Activated CD8-positive, alpha-beta memory T cell treated with anti-CD3 and anti-CD28 coated beads, Interleukin-2, amount 50 U/mL, for 24 hours (primary cell): Measurements from ENCODE around the gene GRM4.

ENCODE experiments used
- DNase-seq: peaks from one replicate; pipeline ENCODE4 v3.0.0-alpha.2; 2020; ENCODE audit errors: extremely low read depth

GRM4 gene

DNA sequence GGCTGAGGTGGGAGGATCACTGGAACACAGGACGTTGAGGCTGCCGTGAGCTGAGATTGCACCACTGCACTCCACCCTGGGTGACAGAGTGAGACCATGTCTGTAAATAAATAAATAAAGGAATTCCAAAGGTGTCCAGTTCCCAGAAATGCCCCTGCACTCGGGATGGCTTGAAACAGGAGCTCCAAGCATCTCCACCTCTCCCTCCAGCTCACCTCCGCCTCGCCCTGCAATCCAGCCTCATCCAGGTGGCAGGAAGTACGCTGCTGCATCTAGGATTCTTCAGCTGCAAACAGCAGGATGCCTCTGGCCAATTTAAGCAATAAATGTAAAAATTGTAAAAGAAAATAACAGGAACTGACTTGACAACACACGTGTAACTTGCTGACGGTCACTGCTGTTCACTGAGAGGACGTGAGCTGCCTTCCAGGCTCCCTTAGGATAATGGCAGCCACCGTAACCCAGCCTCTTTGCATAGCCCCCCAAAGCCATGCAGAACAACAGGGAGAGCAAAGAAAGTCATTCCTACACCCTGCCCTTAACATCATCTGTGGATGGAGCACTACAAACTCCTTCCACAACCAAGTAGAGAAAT is 11.4 kb upstream of the GRM4 start:
- DNase-seq: no peak

DNA sequence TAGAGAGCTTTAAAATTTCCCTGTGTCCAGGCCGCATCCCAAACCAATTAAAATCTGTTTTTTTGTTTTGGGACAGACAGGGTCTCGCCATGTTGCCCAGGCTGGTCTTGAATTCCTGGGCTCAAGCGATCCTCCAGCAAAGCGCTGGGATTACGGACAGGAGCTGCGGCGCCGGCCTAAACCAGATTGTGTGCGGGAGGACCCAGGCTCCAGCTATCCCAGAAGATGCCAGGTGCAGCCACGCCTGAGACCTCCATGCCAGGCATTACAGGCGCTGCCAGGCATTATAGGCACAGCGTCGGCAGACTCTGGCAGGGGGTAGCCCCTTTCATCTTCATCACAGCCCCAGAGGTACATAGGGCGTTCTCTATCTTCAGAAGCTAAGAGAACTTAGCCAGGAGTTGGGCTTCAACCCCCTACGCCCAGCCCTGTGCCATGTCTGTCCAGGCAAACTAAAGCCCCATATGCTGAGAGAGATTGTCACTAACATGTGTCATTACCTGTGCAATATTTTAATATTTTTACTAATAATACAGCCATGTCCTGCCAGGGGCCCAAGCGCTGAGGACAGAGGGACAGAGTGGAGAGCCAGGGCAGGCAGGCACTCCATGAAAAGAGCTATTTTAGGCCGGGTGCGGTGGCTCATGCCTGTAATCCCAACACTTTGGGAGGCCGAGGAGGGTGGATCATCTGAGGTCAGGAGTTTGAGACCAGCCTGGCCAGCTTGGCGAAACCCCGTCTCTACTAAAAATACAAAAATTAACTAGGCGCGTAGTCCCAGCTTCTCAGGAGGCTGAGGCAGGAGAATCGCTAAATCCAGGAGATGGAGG is 9.8 kb upstream of the GRM4 start:
- DNase-seq: no peak

DNA sequence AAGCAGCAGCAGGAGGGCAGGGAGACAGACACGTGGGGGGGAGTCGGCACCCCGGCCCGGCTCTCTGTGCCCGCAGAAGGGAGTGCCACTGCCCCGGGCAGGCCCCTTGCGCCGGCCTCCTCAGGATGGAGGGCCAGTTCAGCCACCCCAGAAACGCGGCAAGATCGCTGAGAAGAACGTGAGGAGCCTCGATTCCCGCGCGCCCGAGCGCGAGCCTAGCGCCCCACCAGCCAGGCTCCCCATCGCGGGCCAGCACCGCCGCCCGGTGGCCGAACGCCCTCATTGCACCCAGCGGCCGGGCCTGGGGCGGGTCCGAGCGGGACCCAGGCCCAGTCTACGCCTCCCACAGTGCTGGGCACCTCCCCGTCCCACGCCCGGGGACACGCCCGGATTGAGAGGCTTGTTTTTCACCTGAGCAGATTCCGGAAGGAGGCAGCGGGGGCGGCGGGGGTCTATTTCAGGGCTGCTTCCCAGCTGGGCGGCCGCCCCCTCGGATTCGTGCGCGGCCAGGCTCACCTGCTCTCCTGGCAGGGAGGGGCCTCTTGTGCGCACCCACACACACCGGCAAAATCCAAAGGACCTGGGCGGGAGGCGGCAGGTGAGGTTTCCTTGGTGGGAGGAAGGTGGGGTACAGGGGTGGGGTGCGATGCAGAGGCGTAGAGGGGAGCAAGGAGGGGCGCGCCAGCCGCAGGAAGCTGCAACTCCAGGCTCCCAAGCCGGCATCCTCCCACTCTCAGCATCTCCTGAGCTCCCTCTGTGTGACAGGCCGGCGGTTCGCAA is 9.0 kb upstream of the GRM4 start:
- no peak for DNase-seq

DNA sequence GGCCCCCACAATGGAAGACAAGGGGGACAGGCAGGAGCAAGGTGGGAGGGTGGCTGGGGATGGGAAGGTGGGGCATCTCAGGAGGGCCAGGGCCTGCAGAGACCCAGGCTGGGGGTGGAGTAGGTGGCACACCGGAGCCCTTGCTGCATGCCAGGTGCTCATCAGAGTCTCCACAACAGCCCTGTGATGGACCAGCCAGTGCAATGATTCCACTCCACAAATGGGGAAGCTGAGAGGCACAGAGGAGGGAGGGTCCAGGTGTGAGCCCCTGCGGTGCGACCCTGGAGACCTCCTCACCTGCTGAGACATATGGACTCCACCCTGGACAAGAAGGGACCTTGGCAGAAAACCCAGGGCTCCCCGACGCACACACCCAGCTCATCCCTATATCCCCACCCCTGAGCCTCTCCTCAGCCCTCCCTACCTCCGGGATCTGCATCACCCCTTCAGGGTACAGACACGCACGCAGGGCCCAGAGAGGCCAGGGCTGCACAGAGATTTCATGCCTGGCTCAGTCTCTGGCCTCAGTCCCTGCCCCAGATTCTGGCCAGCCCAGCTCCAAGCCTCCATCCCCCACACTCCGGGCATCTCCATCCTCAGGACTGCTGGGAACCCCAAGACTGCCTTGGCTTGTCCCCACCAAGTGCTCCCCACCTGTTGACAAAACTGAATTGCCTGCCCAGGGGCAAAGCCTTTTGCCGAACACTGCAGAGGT is 7.1 kb upstream of the GRM4 start:
- DNase-seq: no peak

DNA sequence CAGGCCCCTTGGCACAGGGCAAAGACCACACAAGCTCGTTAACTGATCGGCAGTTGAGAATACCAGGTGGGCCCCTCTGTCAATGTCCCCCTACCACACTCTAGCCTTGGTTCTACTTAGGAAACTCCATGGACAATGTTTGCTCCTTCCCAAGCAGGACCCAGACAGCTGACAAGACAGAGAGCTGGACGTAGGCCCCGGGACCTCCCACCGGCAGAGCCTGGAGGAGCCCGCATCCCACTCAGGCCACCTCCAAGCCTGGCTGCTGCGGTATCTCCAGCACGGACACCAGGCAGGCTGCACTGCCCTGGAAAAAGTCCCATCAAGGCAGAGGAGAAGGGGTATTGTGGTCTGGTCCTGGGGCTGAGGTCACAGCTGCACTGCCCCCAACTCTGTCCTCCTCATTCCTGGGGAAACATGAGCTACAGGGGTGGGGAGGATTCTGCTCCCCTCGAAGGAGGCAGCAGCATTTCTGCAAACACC is 6.2 kb upstream of the GRM4 start:
- no peak for DNase-seq

DNA sequence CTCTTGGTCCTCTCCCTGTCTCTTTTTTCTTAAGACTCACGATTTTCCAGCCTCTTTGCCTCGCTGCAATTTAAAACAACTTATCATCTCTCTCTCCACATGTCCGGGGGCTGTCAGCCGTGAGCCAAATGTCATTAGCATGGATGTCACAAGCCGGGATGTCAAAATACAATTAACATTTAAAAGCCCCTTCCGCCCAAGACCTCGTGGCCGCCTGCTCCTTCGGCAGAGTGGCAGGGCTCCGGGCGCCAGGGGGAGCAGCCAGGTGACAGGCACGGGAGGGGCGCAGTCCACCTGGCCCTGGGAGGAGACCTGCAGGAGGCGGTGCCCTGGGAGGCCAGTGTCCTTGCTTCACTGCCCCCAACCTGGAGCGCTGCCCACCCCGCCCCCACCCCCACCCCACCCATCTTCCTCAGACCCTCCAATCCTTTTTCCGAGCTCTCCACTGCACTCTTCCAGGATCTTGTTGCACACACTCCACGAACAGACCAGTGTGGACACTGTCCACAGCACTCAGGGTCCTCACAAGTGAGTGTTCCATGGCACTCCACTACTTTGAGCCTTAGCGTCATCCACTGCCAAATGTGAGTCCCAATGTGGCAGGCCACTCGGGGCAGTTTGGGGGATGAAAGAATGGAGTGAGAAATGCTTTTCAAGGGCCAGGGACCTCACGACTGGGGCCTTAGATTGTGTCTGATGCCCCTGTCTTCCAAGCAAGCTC is 5.6 kb upstream of the GRM4 start:
- no peak for DNase-seq

DNA sequence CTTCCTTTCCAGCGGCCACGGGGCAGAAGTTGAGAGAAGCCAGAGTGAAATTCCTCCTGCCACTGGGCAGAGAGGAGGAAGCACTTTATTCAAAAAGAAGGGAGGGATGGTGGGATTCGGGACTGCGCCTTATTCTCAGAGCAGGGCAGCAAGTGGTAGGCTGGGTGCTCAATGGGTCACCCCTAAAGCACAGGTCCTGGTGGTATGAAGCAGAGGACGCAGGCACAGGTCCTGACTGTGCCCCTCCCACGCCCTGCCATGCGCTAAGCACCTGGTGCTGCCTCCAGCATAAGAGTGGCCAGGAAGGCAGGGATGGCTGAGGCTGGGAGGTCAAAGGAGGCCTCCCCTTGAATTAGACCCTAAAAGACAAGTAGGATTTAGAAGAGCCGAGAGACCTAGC is 4.9 kb upstream of the GRM4 start:
- DNase-seq: no peak

DNA sequence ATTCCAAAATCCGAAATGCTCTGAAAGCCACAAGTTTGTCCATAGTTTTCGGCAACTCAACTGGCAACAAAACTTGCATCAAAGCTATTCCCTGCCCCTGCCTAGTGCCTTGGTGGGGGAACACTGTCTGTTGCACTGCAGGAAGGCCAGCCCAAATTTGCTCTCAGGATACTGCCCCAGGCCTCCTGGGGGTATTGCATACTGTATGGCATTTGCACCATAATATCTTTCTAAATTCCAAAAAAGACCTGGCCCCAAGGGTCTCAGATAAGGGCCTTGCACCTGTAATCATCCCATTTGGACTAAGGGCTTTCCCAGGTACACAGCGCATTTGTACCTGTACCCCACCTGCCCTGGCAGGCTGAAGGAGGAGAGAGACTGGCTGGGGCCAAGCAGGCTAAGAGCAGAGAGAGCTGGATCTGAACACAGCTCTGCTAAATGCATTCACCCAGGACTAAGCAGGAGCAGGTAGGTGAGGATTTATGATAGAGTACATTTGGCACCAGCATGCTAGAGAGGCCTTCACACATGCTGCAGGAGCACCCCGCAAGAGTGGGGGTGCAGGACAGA is 4.0 kb upstream of the GRM4 start:
- DNase-seq: no peak

DNA sequence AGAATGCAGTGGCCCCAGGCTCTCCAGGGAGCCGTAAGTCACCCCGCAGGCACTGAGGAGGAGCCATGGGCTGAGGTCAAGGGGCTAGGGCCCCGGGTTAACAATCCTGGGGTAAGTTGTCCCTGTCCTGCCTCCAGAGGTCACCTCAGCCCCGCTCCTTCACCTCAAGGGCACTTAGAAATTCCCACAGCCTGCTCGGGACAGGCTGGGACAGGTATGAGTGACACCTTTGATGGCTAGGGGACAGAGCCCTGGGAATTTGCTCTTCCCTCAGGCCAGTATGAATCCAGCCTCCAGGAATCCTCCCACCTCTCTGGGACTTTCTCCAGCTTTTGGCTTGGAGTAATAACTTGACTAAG is 3.5 kb upstream of the GRM4 start:
- no peak for DNase-seq

DNA sequence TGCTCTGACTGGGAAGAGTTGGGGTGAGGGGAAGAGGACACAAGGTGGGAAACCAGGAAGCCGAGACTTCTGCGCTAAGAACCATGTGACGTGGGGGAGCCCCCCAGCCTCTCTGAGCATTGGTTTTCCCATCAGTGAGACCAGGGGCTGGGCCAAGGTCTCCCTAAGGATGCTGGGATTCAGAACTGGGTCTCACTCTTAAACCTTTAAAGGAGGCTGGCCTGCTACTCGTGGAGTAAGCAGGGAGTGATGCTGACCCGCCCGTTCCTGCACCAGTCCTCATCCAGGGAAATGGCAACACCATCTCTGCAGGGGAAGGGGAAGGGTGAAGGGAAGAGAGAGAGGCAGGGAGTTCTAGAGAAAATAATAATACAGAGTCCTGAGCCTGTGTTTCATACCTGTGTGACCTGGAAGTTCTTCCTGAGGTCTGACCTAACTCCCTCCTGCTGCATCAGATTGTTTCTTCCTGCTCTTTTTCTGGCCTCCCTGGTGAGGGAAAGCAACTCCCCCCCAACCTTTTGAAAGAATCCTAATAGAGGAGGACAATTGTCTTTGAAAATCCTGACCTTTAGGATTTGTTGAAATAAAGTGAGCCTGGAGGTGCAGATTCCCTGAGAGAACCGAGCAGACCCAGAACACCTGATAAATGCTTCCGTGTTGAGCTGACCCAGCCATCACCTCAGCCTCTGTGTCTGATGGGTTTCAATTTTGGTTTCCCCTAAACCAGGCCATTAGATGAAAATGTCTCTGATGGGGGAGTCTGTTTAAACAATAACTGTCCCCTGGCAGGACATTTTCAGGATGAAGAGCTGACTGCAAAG is 3.0 kb upstream of the GRM4 start:
- DNase-seq: no peak

DNA sequence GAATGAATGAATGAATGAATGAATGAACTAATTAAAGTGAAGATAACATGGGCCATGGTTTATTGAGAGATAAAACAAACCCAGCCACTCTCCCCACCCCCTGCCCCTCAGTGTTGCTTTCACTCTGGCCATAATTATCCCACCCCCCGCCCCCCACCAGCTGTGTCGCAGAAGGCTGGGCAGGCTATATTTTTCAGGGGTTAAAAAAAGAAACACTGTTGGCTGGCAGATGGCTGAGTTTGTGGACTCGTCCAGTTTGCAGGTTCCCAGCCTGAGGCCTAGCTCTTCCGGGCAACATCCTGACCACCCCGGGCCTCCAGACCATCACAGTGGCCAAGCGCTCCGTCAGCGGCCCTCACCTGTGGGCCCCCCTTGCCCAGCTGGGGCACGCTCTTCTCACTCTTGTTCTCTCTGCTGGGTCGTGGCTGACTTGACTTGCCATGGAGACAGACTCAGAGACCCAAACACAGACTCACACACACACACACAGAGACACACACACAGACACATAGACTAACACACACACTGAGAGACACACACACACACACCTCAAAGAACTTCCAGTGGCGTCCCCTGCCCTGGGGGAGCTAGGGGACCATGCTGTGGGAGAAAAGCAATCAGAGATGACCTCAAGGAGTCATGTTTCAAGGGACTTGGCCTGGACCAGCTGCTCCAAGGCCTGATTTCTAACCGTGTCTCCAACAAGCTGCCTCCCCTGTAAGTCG is 2.2 kb upstream of the GRM4 start:
- no peak for DNase-seq

DNA sequence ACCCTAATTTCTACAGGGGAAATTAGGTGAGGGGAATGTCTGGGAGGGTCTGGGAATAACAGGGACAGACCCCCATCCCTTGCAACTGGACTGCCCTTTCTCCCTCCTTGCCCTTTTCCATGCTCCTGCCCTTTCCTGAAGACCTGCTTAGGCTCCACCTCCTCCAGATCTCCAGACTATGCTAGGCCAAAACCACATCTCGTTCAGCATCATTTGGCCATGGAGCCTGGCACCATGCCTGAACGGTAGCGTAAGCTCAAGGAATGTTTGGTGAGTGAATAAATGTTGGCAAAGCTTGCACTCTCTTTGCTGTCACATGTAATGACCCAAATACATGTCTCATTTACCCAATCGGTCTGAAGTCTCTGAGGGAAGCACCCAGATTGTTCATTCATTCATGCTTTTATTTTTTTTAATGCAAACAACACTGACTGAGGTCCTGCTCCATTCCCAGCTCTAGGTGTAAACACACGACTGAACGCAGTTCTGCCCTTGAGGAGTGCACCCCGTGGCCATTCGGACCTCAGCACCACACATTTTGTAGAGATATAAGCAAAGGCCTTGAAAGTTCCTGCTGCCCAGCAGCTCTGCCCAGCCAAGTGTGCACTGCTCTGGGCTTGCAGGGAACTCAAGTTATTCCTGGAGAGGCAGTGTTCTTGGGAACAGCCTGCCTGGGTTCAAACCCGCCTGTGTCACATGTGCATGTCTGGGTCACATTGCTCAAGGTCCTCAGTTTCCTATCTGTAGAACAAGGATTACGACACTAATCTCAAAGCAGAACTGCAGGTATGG is 1.1 kb upstream of the GRM4 start:
- no peak for DNase-seq

DNA sequence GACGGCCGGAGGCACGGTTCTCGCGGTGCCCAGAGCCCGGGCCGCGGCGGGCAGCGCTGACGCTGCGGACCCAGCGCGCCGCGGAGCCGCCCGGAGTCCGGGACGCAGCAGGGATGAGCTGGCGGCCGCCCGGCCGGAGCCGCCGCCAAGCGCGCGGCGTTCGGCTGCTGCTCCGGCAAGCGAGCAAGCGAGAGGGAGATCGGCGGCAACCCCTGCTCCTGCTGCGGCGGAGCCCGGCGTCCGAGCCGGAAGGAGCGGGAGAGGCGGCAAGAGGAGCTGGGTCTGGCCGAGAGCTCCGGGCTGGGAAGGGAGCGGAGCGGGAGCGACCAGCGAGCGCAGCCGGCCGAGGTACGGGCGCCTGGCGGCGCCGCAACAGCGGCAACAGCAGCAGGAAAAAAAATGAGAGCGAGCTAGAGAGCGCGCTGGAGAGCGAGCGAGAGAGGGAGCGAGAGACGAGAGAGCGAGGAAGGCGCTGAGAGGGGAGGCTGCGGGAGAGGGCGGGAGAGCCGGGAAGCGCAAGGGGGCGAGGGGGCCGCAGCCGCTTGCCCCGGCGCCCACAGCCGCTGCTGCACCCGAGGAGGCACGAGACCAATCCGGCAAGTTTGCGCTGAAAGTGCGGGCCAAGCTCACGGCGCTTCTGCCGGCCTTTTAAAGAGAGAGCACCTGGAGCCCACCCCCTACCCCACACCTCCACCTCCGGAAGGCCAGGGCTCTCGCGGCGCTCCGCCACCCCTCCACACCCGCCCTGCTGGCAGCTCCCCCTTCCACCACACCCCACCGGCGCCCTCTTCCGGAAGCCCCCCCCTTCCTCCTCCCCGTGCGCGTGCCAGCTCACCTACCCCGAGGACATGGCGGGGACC is 496 bp downstream of the GRM4 start:
- DNase-seq: no peak

DNA sequence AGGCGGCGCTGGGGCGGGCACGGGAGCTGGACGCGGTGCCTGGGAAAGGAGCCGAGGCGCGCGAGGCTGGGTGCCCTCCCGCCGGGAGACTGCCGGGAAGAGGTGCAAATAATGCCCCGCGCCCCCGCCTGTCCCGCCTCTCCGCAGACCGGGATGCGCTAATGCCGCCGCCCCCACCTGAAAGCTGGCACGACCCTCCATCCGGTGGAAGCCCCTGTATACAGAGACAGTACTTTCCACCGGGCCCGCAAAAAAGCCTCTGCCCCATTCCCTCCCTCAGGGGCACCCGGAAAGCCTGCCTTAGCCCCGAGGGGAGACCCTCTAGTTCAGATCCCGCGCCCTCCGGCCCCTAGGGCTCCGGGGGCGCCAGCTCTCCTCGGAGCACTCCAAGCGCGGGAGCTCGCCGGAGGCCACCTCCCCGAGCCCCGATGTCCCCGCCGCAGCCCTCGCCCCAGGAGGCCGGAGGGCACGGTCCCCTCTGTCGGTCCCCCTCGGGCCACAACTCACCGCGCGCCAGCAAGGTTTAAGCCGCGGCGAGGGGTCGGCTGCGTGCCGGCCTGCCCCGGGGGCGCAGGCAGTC is 1.2 kb downstream of the GRM4 start:
- no peak for DNase-seq

DNA sequence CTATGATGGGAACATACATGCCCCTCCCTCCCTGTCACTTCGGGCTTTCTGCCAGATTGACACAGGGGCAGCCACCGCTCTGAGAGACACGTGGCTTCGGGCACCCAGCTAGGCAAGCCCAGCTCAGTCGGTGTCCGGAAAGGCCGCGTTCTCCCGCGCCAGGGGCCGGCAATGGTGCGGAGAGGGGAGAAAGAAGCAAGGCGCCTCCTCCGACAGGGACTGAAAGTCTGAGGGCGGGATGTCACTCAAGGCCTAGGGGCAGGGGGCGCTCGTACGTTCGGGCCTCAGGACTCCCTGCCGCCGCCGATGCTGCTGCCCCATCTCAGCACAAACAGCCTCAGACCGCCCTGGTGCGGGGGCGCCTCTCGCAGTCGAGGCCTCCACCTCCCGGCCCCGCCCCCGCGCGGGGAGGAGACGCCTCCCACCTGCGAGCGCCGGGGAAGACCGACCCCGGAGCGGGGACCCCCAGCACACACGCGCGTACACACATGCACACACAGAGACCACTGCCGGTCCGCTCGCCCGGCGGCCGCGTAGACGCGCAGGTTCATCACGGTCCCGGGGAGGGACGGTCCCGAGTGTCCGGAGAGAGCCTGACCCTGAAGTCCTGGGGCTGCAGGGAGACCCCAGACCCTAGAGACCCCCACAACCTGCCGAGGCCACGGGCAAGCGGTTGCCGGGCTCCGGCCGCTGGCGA is 1.9 kb downstream of the GRM4 start:
- no peak for DNase-seq

DNA sequence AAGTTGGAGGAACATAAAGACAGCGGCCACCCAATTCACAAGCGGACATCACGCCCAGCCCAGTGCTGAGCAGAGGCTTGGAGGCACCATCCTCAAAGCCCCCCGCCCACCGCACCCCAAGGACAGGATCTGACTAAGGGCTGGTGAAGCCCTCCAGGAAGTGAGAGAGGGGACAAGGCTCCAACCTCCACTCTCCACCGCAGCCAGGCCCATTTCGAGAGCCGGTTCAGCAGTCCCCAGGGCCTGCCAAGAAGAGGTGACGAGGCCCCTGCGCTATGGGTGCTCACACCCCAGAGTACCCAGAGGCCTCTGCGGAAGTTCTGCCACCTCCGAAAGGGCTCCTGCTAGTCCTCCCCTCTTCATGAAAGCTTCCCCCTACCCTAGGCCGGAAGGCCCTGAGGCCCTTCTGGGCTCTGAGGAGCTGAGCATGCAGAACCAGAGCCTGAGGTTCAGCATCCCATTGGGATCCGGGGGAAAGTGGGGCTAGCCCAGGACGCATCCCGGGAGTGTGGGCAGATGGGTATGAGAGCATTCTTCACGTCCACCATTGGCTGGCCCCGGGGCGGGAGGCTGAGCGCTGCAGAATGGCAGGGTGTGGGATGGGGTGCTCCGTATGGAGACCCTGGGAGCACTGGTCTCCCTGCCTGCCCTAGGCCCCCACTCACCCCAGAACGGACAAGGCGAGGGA is 2.5 kb downstream of the GRM4 start:
- no peak for DNase-seq
